Jurkat, Clone E6-1 (cell line): ENCODE data around the gene MCOLN2.
"Not testable (repeated sequence)": the region's sequence is repeated elsewhere in the genome, so short reads cannot be mapped to it uniquely, and the experiment has no call there.

ENCODE experiments used
- DNase-seq: peaks from one replicate; pipeline ENCODE4 v3.0.0-alpha.2; 2011; ENCODE audit warnings: low read depth, low spot score
- H3K4me3 ChIP-seq: 2 replicates; pipeline ENCODE4 v1.5.1; 2011; ENCODE audit warnings: mild to moderate bottlenecking, low read length, control low read depth, moderate library complexity

MCOLN2 gene

GRCh38 chr1:84916897-84917296 lies 80.0 kb downstream of the MCOLN2 start:
- no peak overlapping the region for H3K4me3 ChIP-seq
- DNase-seq = no peak

DNA sequence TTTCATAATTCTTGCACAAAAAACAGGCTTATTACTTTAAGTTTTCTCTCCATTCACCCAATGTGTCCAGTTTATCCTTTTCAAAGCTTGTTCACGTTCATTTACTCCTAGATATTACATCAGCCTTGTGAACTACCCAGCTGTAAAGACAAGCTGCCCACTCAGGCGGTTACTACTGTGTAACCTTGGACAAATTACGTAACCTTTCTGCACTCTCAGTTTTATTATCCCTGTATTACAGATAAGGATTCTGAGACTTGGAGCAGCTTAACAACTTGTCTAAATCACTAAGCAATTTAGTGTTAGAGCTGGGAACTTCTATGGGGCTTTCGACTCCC lies 83.4 kb downstream of the MCOLN2 start:
- H3K4me3 ChIP-seq = no peak overlapping the region
- DNase-seq = no peak

DNA sequence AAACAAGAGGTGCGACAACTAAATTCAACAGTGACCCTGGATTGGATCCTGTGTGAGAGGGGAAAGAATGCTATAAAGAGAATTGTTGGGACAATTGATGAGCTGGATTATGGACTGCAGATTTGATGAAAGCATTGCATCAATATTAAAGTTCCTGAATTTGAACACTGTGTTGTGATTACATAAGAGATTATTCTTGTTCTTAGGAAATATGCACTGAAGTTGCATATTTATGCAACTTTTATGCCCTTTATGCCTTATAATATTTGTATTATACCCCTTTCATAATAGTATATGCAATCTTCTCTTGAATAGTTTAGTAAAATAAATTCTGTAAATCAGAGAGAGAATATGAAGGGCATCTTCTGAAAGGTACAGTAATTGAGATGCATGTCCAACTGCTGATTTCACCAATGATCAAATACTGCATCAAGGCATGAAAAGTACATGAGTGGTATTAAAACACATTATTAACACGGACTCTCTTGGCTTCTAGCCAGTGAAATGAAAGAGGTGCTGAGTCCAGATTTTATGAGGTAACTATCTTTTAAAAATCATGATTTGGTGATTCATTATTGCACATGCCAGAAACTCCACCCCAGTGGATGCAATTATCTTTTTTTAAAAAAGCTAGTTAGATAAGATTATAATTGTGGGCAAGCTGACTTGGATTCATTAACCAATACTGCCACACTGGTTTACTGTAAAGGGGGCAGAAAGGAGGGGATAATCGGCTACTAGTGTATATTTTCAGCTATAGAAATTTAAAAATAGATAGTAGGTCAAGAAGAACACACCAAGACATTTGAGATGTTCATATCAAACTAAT lies 84.0 kb downstream of the MCOLN2 start:
- no peak for DNase-seq
- H3K4me3 ChIP-seq = no peak overlapping the region

GRCh38 chr1:84908746-84909464 lies 88.0 kb downstream of the MCOLN2 start:
- not testable (repeated sequence) for DNase-seq, H3K4me3 ChIP-seq

DNA sequence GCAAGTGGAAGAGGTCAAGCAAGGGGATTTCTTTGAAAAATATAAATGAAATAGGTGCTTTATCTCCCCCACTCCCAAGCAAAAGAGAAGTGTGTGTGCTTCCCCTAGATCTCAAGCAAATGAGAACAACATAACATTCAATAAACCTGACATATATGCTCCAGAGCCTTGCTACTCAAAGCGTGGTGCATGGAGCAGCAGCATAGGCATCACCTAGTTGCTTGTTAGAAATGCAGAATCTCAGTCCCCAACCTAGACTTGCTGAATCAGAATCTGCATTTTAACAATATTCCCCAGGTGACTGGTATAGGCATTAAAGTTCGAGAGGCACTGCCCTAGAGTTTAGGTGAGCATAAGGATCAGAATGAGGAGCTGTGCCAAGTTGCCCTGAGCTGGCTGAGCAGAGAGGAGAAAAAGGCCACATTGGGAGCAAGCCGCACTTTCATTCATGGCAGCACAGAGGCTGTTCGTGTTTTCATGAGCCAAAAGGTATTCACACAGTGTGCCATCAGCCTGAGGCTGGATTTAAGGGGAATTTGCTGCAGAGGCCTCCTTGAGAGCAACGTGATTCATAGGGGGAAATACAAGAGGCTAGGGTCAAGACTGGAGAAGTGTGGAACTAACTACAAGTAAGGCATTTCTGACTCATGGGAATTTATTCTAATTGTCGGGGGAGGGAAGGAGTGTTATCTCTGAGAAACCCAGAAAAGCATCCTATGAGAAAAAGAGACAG lies 89.7 kb downstream of the MCOLN2 start:
- no peak overlapping the region for H3K4me3 ChIP-seq
- DNase-seq = no peak

- H3K4me3 ChIP-seq, DNase-seq: not testable (repeated sequence)
Measured at GRCh38 chr1:84902727-84903126, 94.2 kb downstream of the MCOLN2 start.

- no peak for DNase-seq
- H3K4me3 ChIP-seq = no peak overlapping the region
Measured at GRCh38 chr1:84899969-84900368, 96.9 kb downstream of the MCOLN2 start.

DNA sequence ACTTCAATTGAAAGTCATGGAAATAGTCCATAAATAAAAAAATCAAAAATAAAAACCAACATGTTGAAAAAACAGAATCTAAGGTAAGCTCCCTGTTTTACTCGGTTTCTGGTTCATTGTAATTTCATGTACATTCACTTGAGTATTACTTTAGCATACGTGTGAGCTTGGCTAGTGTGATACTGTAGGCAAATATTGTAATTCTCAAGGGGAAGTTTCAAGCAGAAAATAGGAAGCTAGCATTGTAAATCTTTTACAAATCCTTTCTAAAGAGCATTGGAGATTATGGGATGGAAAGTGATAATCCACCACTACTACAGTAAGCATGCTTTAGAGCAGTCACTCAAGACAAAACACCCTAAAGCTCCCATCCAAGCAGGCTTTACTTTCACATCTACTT lies 100.6 kb downstream of the MCOLN2 start:
- DNase-seq = no peak
- no peak overlapping the region for H3K4me3 ChIP-seq

GRCh38 chr1:84892705-84893618 lies 104.0 kb downstream of the MCOLN2 start, which contains the start of gene LPAR3:
LPAR3 (minus strand) TSS chr1:84893206; CDS start chr1:84866120, 27,086 bp downstream.
- H3K4me3 ChIP-seq = no peak within 1 kb of the TSS
- no peak for DNase-seq

- H3K4me3 ChIP-seq = no peak overlapping the region
- DNase-seq = no peak
Measured at GRCh38 chr1:84890566-84890965, 106.3 kb downstream of the MCOLN2 start.

DNA sequence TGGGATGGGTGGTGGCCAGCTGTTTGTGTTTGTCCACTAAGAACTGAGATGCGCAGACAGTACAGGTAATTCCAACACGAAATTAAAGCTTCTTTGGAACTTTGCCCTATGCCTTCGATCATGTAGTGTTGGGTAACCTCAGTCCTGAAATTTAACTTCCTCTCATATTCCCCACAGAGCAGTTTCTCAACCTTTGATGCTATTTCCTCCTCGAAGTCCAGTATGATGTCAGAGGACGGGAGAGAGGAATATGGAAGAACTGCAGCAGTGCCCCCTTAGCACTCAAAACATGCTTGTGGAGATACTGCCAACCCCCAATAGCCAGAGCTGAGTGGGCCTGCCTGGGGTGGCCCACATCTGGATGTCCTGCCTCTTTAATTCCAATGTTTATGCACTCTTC lies 107.5 kb downstream of the MCOLN2 start:
- DNase-seq = no peak
- no peak overlapping the region for H3K4me3 ChIP-seq

DNA sequence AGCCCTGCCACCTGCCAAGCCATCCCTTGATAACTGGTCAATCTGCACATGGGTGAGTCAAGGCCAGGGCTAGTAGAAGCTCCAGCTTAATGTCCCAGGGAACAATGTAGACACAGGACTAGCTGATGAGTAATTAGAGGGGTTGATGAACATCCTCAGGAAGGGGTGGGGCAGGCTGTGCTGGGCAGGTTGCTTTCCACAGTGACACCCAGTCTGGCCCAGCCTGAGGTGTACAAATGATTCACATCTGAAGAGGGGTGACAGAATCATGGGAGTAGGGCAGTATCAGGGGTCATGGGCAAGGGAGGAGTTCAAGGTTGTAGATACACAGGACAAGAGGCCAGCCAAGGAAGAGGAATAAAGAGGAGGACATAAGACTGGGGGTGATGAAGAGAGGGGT lies 108.2 kb downstream of the MCOLN2 start:
- no peak for DNase-seq
- H3K4me3 ChIP-seq = no peak overlapping the region

DNA sequence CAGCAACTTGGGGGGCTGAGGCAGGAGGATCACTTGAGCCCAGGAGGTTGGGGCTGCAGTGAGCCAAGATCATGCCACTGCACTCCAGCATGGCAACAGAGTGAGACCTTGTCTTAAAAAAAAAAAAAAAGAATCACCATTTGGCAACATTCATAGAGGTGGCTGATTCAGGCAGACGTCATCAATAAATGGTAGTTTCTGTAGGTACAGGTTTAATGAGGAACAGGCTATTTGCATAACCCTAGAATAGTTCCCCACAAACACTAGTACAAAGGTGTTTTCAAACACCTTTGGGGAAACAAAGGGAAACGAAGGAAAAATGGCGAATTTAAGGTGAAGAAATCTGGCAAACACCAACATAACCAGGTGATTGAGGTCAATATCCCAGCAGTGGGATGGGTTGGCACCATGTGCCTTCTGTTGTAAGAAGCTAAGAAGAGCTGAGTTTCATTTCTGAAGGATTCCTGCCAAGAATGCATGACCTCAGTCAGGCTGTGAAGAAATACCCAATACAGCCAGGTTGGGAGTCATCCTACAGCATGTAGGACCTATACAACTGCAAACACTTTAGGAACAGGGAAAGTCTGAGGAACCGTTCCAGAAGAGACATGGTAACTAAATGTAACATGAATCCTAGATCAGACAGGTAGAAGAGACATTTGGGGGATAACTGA lies 109.5 kb downstream of the MCOLN2 start:
- no peak overlapping the region for H3K4me3 ChIP-seq
- DNase-seq = no peak

GRCh38 chr1:84885469-84885868 lies 111.4 kb downstream of the MCOLN2 start:
- no peak for DNase-seq

GRCh38 chr1:84884671-84885389 lies 112.1 kb downstream of the MCOLN2 start:
- H3K4me3 ChIP-seq = no peak overlapping the region
- no peak for DNase-seq

More at GRCh38 chr1:84885469-84885868, 111.4 kb downstream of the MCOLN2 start:
- no peak overlapping the region for H3K4me3 ChIP-seq

- DNase-seq = no peak
- H3K4me3 ChIP-seq = no peak overlapping the region
Measured at GRCh38 chr1:84883286-84883685, 113.6 kb downstream of the MCOLN2 start.

- H3K4me3 ChIP-seq = no peak overlapping the region
- no peak for DNase-seq
Measured at GRCh38 chr1:84877592-84877991, 119.3 kb downstream of the MCOLN2 start.

DNA sequence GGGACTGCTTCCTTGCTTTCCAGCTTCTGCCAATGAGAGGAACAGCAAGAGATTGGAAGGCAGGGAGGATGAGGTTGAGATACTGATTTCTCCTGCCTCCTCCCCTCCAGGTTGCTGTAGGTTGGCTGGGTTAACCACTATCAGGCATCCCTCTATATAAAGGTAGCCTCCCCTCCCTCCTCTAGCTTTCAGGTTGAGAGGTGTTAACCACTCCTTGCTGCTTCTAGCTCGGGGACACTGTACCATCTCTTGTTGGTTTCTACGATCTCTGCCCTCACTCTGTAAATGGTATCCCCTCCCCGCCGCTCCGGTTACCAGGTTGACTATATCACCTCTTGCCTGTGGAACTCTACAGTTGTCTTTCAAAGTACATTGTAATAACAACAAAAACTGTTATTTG lies 120.6 kb downstream of the MCOLN2 start:
- no peak overlapping the region for H3K4me3 ChIP-seq
- no peak for DNase-seq
